B cell (primary cell): ENCODE results near the gene SBK2. TPM values are rescaled to one million over a fixed set of nuclear protein-coding genes. Genes with fewer than 3 reads are reported as not detected.

Experiments
- ATAC-seq: fragments of 200-7000 bp; cut with Tn5 transposase; one replicate; pipeline ENCODE4 v1.10.0; 2021; ENCODE audit warnings: low read depth, mild to moderate bottlenecking, moderate number of reproducible peaks, moderate library complexity
- CTCF ChIA-PET: fragments of 350-600 bp; sonication (Branson Sonifier 250); formaldehyde crosslinking; loops from one replicate; lab custom pipeline; 2021; ENCODE audit warnings: antibody characterized with exemption, inconsistent platforms; lab: Charles Lee
- POLR2A ChIA-PET: fragments of 350-600 bp; sonication (Branson Sonifier 250); formaldehyde crosslinking; loops from one replicate; lab custom pipeline; 2021; ENCODE audit warnings: antibody characterized with exemption; lab: Charles Lee
- DNase-seq: peaks from one replicate; pipeline ENCODE4 v3.0.0; 2013
- H2AFZ ChIP-seq: 2 replicates; pipeline ENCODE4 v1.6.1; 2012; ENCODE audit warnings: mild to moderate bottlenecking, low read depth, low read length; ENCODE audit not compliant: insufficient read depth, poor library complexity, severe bottlenecking
- H3K27ac ChIP-seq, 2 donors: 1 replicate in 1 of 2; 2 replicates in 1 of 2; pipeline ENCODE4 v1.5.1; 2012 to 2013; ENCODE audit warnings: low read length in 2 of 2, mild to moderate bottlenecking in 2 of 2, moderate library complexity in 1 of 2
- H3K27me3 ChIP-seq, 4 experiments: fragments of 200-600 bp in 1 of 4; sonication (generic) in 1 of 4; replicated peaks in 1 of 4; 1 replicate in 2 of 4; 2 replicates in 2 of 4; pipeline versions ENCODE4 v1.6.1 to v1.7.0; 2013 to 2016; ENCODE audit warnings: low read length in 3 of 4, mild to moderate bottlenecking in 2 of 4, mixed read lengths in 1 of 4, moderate library complexity in 1 of 4; ENCODE audit not compliant: insufficient read depth in 4 of 4, control insufficient read depth in 3 of 4; ENCODE audit errors: control extremely low read depth in 1 of 4
- H3K36me3 ChIP-seq, 2 experiments: replicated peaks in 1 of 2; 1 replicate in 1 of 2; 2 replicates in 1 of 2; pipeline versions ENCODE4 v1.6.1 to v1.7.1; 2013; ENCODE audit warnings: low read length in 1 of 2; ENCODE audit not compliant: insufficient read depth in 2 of 2, control insufficient read depth in 1 of 2; ENCODE audit errors: control extremely low read depth in 1 of 2, extremely low read depth in 1 of 2
- H3K4me1 ChIP-seq, 2 donors: fragments of 200-600 bp in 1 of 2; sonication (generic) in 1 of 2; 1 replicate in 1 of 2; 2 replicates in 1 of 2; pipeline versions ENCODE4 v1.5.1 to v1.6.1; 2013 to 2017; ENCODE audit warnings: low read length in 2 of 2; ENCODE audit not compliant: control insufficient read depth in 2 of 2, insufficient read depth in 2 of 2
- H3K4me2 ChIP-seq: replicated peaks from 2 replicates; pipeline ENCODE3; 2012; ENCODE audit warnings: mild to moderate bottlenecking, low read depth, low read length; ENCODE audit not compliant: poor library complexity, severe bottlenecking
- H3K4me3 ChIP-seq, 5 experiments: fragments of 200-600 bp in 1 of 5; sonication (generic) in 1 of 5; 1 replicate in 3 of 5; 2 replicates in 2 of 5; pipeline versions ENCODE4 v1.5.1 to v1.7.0; 2011 to 2016; ENCODE audit warnings: low read length in 4 of 5, mild to moderate bottlenecking in 4 of 5, low read depth in 2 of 5, control low read depth in 1 of 5, moderate library complexity in 1 of 5; ENCODE audit not compliant: insufficient read depth in 1 of 5; ENCODE audit errors: control extremely low read depth in 1 of 5, extremely low read depth in 1 of 5
- H3K79me2 ChIP-seq: fragments of 200-600 bp; sonication (generic); one replicate; pipeline ENCODE4 v1.6.0; 2016; ENCODE audit warnings: low read length; ENCODE audit not compliant: control insufficient read depth, insufficient read depth
- H3K9ac ChIP-seq: fragments of 200-600 bp; sonication (generic); 2 replicates; pipeline ENCODE4 v1.6.1; 2017; ENCODE audit warnings: mild to moderate bottlenecking, low read length, moderate library complexity
- H3K9me3 ChIP-seq, 3 donors: one replicate each; pipeline versions ENCODE4 v1.6.1 to v1.7.1; 2013; ENCODE audit warnings: low read length in 2 of 3; ENCODE audit not compliant: control insufficient read depth in 2 of 3, insufficient read depth in 1 of 3; ENCODE audit errors: control extremely low read depth in 1 of 3
- H4K20me1 ChIP-seq: 2 replicates; pipeline ENCODE4 v1.6.0; 2012; ENCODE audit warnings: mild to moderate bottlenecking, low read length; ENCODE audit not compliant: insufficient read depth, control insufficient read depth, poor library complexity, severe bottlenecking
- H3K27ac Mint-ChIP-seq: one replicate; pipeline ENCODE4 v1.8.0; 2021; ENCODE audit warnings: mixed read lengths
- H3K27me3 Mint-ChIP-seq: one replicate; pipeline ENCODE4 v1.8.0; 2021; ENCODE audit warnings: mixed read lengths
- H3K4me1 Mint-ChIP-seq: one replicate; pipeline ENCODE4 v1.8.0; 2021; ENCODE audit warnings: mixed read lengths
- H3K4me3 Mint-ChIP-seq: one replicate; pipeline ENCODE4 v1.8.0; 2021; ENCODE audit warnings: mixed read lengths
- H3K9me3 Mint-ChIP-seq: one replicate; pipeline ENCODE4 v1.8.0; 2022; ENCODE audit warnings: mixed read lengths; ENCODE audit not compliant: insufficient read depth
- CTCF ChIP-seq: fragments of 200-600 bp; IDR thresholded peaks from one replicate; pipeline ENCODE4 v1.8.0; 2022; ENCODE audit warnings: antibody characterized with exemption, mild to moderate bottlenecking
- EZH2 ChIP-seq: IDR thresholded peaks from 2 replicates; pipeline ENCODE4 v1.6.1; 2012; ENCODE audit warnings: borderline replicate concordance, low read depth, mild to moderate bottlenecking, moderate library complexity, low read length; ENCODE audit not compliant: insufficient read depth, poor library complexity, severe bottlenecking
- WGBS: methylation state at CpG from one replicate; pipeline ENCODE4 v1.1.5; 2013; ENCODE audit warnings: missing lambda C conversion rate; ENCODE audit not compliant: insufficient coverage; 5-methylcytosine and 5-hydroxymethylcytosine counted together
- intact Hi-C: fragments of 100-400 bp; cut with micrococcal nuclease; formaldehyde crosslinking; loops from one replicate; pipeline ENCODE4 v1.10.0; 2022
- polyA plus RNA-seq: library from polyadenylated mRNA; depleted of rRNA; stranded (reverse); fragments of >200 nt; gene quantifications from 2 replicates; pipeline ENCODE4 v1.2.3, GENCODE V29; 2012
- total RNA-seq, 2 donors: library from RNA; stranded (reverse); fragments of 120-200 nt in 1 of 2; gene quantifications; 1 replicate in 1 of 2; 2 replicates in 1 of 2; pipeline versions ENCODE4 v1.2.3 to v1.2.4, GENCODE V29; 2013 to 2022

Gene SBK2
- total and polyA plus RNA-seq, 2 donors (not counting 1 experiment from before 2014, with no cell fraction given) = not detected

GRCh38 chr19:55552620-55553019, 15.7 kb upstream of the SBK2 start:
- DNase-seq (no peak), ATAC-seq (no peak)

GRCh38 chr19:55552206-55552605, 15.3 kb upstream of the SBK2 start:
- Mint-ChIP-seq H3K27me3 (peaks cover 41% of the 10 kb centered on the region), H3K4me3 (no peak overlapping the region), H3K27ac (no peak overlapping the region), H3K4me1 (peaks cover 2% of the 10 kb centered on the region), H3K9me3 (no peaks in the 10 kb centered on the region)
- H3K4me1 ChIP-seq = no peaks in the 10 kb centered on the region
- H3K27me3 ChIP-seq = peaks cover 0 to 5% (median 2%) of the 10 kb centered on the region in 4 experiments
- H3K4me2 ChIP-seq = no peak overlapping the region
- no peak for ATAC-seq
- H3K9ac ChIP-seq = no peak overlapping the region
- no peaks in the 10 kb centered on the region for H3K36me3 ChIP-seq
- ChIA-PET POLR2A (no interaction called here), CTCF (no interaction called here)
- 88% methylated on average over 1 of the region's 5 CpGs for WGBS
- no peak overlapping the region for H3K27ac ChIP-seq
- H2AFZ ChIP-seq = no peak overlapping the region
- no peaks in the 10 kb centered on the region for H3K9me3 ChIP-seq
- H4K20me1 ChIP-seq = no peaks in the 10 kb centered on the region
- intact Hi-C loops = no loop called here
- H3K4me3 ChIP-seq = no peak overlapping the region
- no peaks in the 10 kb centered on the region for H3K79me2 ChIP-seq
- DNase-seq = no peak
- TF ChIP-seq EZH2 = no peak
- no peak for TF ChIP-seq CTCF

More at GRCh38 chr19:55552620-55553019, 15.7 kb upstream of the SBK2 start:
- Mint-ChIP-seq H3K27me3 (peaks cover 37% of the 10 kb centered on the region), H3K27ac (no peak overlapping the region), H3K4me3 (no peak overlapping the region), H3K4me1 (peaks cover 2% of the 10 kb centered on the region), H3K9me3 (no peaks in the 10 kb centered on the region)
- Histone ChIP-seq H3K27me3 (peaks cover 0 to under 1% (median 0%) of the 10 kb centered on the region in 4 experiments), H3K4me3 (no peak overlapping the region), H3K4me2 (no peak overlapping the region), H3K4me1 (no peaks in the 10 kb centered on the region), H3K9ac (no peak overlapping the region), H3K79me2 (no peaks in the 10 kb centered on the region), H3K9me3 (no peaks in the 10 kb centered on the region), H2AFZ (no peak overlapping the region), H3K36me3 (no peaks in the 10 kb centered on the region), H4K20me1 (no peaks in the 10 kb centered on the region), H3K27ac (no peak overlapping the region)
- 91% methylated on average over 13 of the region's 13 CpGs for WGBS
- ChIA-PET CTCF (no interaction called here), POLR2A (no interaction called here)
- no peak for TF ChIP-seq EZH2
- no peak for TF ChIP-seq CTCF
- intact Hi-C loops = no loop called here
